Measurements from ENCODE around the gene RTN3. TPM values are rescaled to one million over a fixed set of nuclear protein-coding genes. Genes with fewer than 3 reads are reported as not detected.

Gene RTN3
- total and polyA plus RNA-seq, 9 of the 15 experiments (the other 6 are each of a cell fraction or from before 2014, with no cell fraction given), result 41.6 to 169 (median 93.5) TPM

GRCh38 chr11:63763496-63764339, 82.4 kb downstream of the RTN3 start:
- H2AFZ ChIP-seq (ENCODE audit: low read depth, low read length), result no peak overlapping the region
- no peaks in the 10 kb centered on the region for H3K27me3 ChIP-seq (ENCODE audit: control insufficient read depth in 2 of 2, insufficient read depth in 2 of 2, low read length in 2 of 2)
- peaks cover 19% of the 10 kb centered on the region for H3K79me2 ChIP-seq (ENCODE audit: control insufficient read depth, insufficient read depth, low read length)
- H3K36me3 ChIP-seq (ENCODE audit: control insufficient read depth, insufficient read depth, low read length), result peaks cover 48% of the 10 kb centered on the region; the same call in 2 of the 3 replicates
- H3K4me3 ChIP-seq, result no peak overlapping the region
- no peaks in the 10 kb centered on the region for H3K9me1 ChIP-seq (ENCODE audit: control insufficient read depth, insufficient read depth, low read length)
- ChIA-PET POLR2A (no interaction called here), CTCF (ENCODE audit: low intra/inter-chr PET ratio) (no interaction called here)
- no peak overlapping the region for H3K4me2 ChIP-seq (ENCODE audit: insufficient read depth, low read length)
- H3K9me3 ChIP-seq (replicated peaks; ENCODE audit: control insufficient read depth, insufficient read depth, low read depth, low read length), result no peaks in the 10 kb centered on the region
- WGBS (ENCODE audit: insufficient coverage, low coverage, missing lambda C conversion rate), result 92% methylated on average over 15 of the region's 82 CpGs
- ATAC-seq, result no peak
- BruUV-seq (replicated peaks), result no TSS peak
- H3K4me1 ChIP-seq (replicated peaks in 1 of 2; ENCODE audit: control insufficient read depth in 2 of 2, insufficient read depth in 2 of 2, low read length in 2 of 2), result peaks cover 8 to 46% of the 10 kb centered on the region in 2 experiments; a peak in 4 of 5 replicates
- DNase-seq (ENCODE audit: extremely low read depth in 1 of 4, low spot score in 3 of 4), result no peak
- FAIRE-seq, result no peak
- no peaks in the 10 kb centered on the region for H4K20me1 ChIP-seq (replicated peaks; ENCODE audit: control insufficient read depth, insufficient read depth, low read length)
- H3K9ac ChIP-seq (ENCODE audit: insufficient read depth in 1 of 2, low read depth in 2 of 2, low read length in 2 of 2), result no peak overlapping the region
- H3K27ac ChIP-seq (ENCODE audit: extremely low read depth, low read depth, low read length), result no peak overlapping the region
- intact Hi-C loops (cut with micrococcal nuclease), result no loop called here
- in situ Hi-C loops (cut with MboI), result loop anchor here (10.0 kb wide), 1 partner anchor 381 kb away; no protein-coding TSS in a partner anchor
- TF ChIP-seq NR3C1 (CRISPR knock-in tag; IDR thresholded peaks at IDR 0.05) (no peak), ZNF668 (CRISPR knock-in tag; IDR thresholded peaks at IDR 0.05) (no peak), TEAD1 (CRISPR knock-in tag; IDR thresholded peaks at IDR 0.05) (no peak), NONO (IDR thresholded peaks at IDR 0.05; ENCODE audit: low read depth in 2 of 2, low read length in 1 of 2) (no peak), TGIF2 (CRISPR knock-in tag; IDR thresholded peaks at IDR 0.05) (peak; percentile 55; the same call in 1 of the 2 replicates), CBX3 (IDR thresholded peaks at IDR 0.05; ENCODE audit: borderline replicate concordance in 1 of 2, low read length in 2 of 2) (no peak), MGA (IDR thresholded peaks at IDR 0.05) (no peak)

All from K562 (cell line).